ENCODE results near the gene JAKMIP1.

Gene JAKMIP1

DNA sequence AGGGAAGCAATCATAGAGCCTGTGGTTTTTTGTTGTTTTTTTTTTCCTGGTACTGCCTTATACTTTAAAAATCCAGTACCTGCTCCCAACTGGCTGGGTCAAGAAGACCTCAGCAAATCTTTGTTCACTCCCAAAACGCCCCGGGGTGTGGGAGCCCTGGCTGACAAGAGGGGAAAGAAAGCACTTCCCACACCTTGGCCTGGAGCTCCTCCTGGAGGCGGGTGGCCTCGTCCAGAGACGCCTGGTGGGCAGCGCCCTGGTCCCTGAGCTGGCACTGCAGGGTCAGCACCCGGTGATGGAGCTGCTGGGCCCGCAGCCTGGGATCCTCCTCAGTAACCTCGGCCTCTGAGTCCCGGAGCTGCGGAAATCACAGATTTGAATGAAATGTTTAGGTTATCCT, 220.4 kb downstream of the JAKMIP1 start:
- DNase-seq: no peak

DNA sequence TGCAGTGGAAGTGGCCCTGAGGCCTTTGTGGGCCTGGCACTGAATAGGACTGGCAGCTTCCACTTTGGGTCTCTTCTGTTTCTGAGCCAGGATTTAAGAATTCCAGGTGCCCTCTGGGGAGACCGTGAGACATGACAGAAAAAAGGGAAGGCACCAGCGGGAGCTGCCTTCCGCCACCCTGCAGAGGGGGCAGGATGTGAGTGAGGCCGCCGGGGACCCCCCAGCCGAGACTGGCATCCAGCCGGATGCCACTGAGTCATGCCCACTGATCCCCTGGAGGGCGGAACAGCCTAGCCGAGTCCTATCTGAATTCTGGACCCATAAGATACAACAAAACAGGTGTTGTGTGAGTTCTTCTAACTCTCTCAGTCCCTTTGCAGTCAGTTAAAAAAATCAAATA, 223.4 kb downstream of the JAKMIP1 start:
- no peak for DNase-seq

DNA sequence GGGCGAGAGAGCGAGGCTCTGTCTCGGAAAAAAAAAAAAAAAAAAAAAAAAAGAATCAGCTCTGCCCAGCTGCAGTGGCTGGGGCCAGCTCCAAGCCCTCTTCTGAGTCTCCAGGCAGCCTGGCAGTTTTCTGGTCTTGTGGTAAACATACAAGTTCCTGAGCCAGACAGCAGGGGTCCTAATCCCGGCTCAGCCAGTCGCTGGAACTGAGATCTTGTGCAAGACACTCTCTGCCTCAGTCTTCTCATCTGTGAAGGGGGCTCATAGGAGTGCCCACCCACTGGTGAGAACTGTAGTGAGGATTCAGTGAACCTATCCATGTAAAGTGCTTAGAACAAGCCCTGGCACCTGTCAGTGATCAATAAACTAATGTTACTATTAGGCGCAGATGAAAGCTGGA, 223.9 kb downstream of the JAKMIP1 start:
- DNase-seq: no peak

Measured in GOT3 (cell line).